Measurements from ENCODE around the gene FAM151B.
"Not testable (repeated sequence)": the region's sequence is repeated elsewhere in the genome, so short reads cannot be mapped to it uniquely, and the experiment has no call there.

Gene FAM151B, protein sequence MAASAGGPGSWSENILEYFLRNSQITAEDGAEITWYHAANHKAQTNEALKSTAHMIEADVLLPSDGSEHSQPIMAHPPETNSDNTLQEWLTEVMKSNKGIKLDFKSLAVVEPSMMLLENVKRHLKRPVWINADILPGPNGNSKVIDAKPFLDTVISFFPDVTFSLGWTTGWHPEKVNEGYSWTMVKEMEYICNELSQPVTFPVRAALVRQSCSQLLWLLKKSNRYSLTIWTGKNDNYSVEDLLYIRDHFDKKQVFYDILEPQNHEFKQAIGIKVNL

DNA sequence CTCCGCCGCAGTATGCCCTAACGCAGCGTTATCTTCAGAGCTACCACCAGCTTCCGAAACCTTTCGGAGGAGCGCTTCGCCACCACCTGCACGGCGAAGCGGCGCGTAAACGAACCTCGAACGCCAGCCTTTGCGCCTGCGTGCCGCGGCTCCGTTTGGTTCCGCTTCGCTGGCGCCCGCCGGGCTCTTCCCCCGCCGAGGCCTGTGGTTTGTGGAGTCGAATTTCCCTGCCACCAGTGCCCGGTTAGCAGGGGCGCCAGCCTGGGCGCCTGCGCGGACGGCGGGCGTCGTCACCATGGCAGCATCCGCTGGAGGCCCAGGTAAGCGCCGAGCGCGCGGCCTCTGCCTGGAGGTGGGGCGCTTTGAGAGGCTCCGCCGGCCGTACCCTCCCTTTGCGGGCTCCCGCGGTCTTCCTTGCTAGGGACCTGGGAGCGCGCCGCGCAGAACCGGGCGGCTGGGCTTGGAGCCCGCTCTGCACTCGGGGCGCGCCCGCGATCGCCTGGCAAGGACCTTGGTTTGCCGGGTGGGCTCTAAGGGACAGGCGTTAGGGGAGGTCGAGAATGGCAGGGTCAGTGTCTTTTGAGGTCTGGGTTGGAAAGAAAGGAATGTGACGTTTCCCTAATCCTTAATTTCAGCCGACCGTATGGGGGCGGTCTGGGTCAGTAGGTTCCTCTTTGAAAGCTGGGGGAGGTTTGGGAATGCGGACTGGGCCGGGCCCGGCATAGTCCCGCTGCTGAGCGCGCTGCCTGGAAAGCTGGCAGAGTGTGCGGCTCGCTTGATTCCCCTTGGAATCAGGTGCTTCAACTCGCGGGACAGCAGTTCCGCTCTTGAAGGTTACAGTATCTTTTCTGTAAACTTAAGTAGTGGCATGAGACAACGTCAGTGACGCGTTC is at the start of gene FAM151B:
FAM151B (plus strand) TSS at position 272 of the 893 bp plus-strand sequence; CDS start at position 296, 24 bp downstream.
- H3K4me1 ChIP-seq (ENCODE audit: insufficient read depth, low read length): no peaks in the 10 kb centered on the region
- no peaks in the 10 kb centered on the region for H3K36me3 ChIP-seq (ENCODE audit: insufficient read depth, low read length)
- no peaks in the 10 kb centered on the region for H3K9me3 ChIP-seq (ENCODE audit: control insufficient read depth, insufficient read depth, low read length)
- peak within 1 kb of the TSS; percentile 63 for H3K9ac ChIP-seq (ENCODE audit: low read depth, low read length)

DNA sequence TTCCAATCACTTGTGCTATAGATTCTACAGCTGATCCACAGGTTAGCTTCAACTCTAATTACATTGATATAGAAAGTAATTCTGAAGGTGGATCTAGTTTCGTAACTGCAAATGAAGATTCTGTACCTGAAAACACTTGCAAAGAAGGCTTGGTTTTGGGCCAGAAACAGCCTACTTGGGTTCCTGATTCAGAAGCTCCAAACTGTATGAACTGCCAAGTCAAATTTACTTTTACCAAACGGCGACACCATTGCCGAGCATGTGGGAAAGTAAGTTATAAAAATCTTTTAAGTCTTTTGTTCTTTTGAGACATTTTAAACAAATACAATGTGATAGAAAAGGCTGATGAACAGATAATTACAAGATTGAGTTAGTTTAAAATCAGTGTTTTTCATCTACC is 49.2 kb upstream of the FAM151B start:
- Histone ChIP-seq H3K9me3 (ENCODE audit: control insufficient read depth, insufficient read depth, low read length) (no peaks in the 10 kb centered on the region), H3K4me1 (ENCODE audit: insufficient read depth, low read length) (no peaks in the 10 kb centered on the region), H3K9ac (ENCODE audit: low read depth, low read length) (no peak overlapping the region), H3K36me3 (ENCODE audit: insufficient read depth, low read length) (no peaks in the 10 kb centered on the region)

DNA sequence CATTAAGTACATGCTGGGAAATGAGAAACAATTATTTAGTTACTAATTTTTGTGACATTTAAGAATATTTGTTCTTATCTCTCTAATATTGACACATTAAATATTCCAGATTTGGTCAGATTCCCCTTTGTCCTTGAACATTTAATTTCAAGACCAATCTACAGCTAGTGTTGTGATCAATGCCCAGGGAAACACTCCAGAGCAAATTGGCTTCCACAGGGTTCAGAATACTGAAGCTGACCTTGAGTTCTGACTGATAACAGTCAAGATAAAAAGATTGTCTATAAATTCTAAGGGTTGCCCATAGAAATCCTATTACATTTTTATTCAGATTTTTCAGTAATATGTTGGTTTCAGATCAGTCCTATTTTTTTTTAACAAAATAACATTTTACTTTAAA is 48.7 kb upstream of the FAM151B start:
- no peaks in the 10 kb centered on the region for H3K36me3 ChIP-seq (ENCODE audit: insufficient read depth, low read length)
- H3K4me1 ChIP-seq (ENCODE audit: insufficient read depth, low read length): no peaks in the 10 kb centered on the region
- H3K9me3 ChIP-seq (ENCODE audit: control insufficient read depth, insufficient read depth, low read length): no peaks in the 10 kb centered on the region
- H3K9ac ChIP-seq (ENCODE audit: low read depth, low read length): no peak overlapping the region

DNA sequence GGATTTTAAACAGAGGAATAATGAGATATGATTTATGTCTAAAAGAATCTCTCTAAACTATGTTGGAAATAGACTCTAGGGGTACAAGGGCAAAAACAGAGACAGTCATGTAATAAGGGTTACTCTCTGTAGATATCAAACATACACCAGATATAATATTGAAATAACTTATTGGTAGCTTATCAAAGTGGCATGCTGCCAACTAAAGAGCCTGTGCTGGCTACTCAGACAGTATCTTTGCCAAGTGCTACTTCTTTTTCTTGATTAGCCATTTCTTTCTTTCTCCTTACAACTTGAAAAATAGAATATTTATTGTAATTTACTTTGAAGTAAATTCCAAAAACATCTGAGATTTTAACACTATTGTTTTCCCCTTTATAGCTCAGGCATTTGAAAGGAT is 45.2 kb upstream of the FAM151B start:
- Histone ChIP-seq H3K36me3 (ENCODE audit: insufficient read depth, low read length) (no peaks in the 10 kb centered on the region), H3K9me3 (ENCODE audit: control insufficient read depth, insufficient read depth, low read length) (no peaks in the 10 kb centered on the region), H3K4me1 (ENCODE audit: insufficient read depth, low read length) (no peaks in the 10 kb centered on the region), H3K9ac (ENCODE audit: low read depth, low read length) (no peak overlapping the region)

DNA sequence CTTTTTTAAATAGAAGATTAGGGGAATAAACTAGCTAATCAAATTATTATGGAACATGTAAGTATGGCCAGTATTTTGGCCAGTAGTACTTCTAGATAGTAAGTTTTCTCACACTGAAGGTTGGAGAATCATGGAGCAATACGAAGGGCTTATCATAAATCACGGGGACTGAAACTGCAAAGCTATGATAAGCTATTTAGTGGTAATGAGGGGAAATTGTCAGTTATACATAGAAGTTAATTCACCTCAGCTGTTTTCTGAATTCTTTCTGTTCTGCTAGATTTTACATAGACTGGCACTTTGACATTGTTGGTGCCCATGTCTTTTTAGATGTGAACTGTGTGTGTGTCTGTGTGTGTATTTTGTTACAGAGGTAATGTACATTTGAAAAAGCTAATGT is 34.5 kb upstream of the FAM151B start:
- H3K4me1 ChIP-seq (ENCODE audit: insufficient read depth, low read length): no peaks in the 10 kb centered on the region
- peaks cover 3% of the 10 kb centered on the region; the same call in 1 of the 2 replicates for H3K36me3 ChIP-seq (ENCODE audit: insufficient read depth, low read length)

GRCh38 chr5:80463269-80463668 is 24.6 kb upstream of the FAM151B start:
- Histone ChIP-seq H3K9ac (ENCODE audit: low read depth, low read length) (no peak overlapping the region), H3K36me3 (ENCODE audit: insufficient read depth, low read length) (no peaks in the 10 kb centered on the region), H3K9me3 (ENCODE audit: control insufficient read depth, insufficient read depth, low read length) (peaks cover 15% of the 10 kb centered on the region)

More for the DNA sequence above, 34.5 kb upstream of the FAM151B start:
- H3K9me3 ChIP-seq (ENCODE audit: control insufficient read depth, insufficient read depth, low read length): no peaks in the 10 kb centered on the region
- no peak overlapping the region for H3K9ac ChIP-seq (ENCODE audit: low read depth, low read length)

GRCh38 chr5:80466669-80467485 is 21.0 kb upstream of the FAM151B start:
- no peaks in the 10 kb centered on the region; the same call in 1 of the 2 replicates for H3K4me1 ChIP-seq (ENCODE audit: insufficient read depth, low read length)
- no peaks in the 10 kb centered on the region for H3K36me3 ChIP-seq (ENCODE audit: insufficient read depth, low read length)
- no peak overlapping the region for H3K9ac ChIP-seq (ENCODE audit: low read depth, low read length)
- H3K9me3 ChIP-seq (ENCODE audit: control insufficient read depth, insufficient read depth, low read length): peaks cover 13% of the 10 kb centered on the region

More at GRCh38 chr5:80463269-80463668, 24.6 kb upstream of the FAM151B start:
- no peaks in the 10 kb centered on the region; the same call in 1 of the 2 replicates for H3K4me1 ChIP-seq (ENCODE audit: insufficient read depth, low read length)

- H3K9me3 ChIP-seq (ENCODE audit: control insufficient read depth, insufficient read depth, low read length): peaks cover 12% of the 10 kb centered on the region
- no peak overlapping the region for H3K9ac ChIP-seq (ENCODE audit: low read depth, low read length)
- no peaks in the 10 kb centered on the region; the same call in 1 of the 2 replicates for H3K4me1 ChIP-seq (ENCODE audit: insufficient read depth, low read length)
- H3K36me3 ChIP-seq (ENCODE audit: insufficient read depth, low read length): no peaks in the 10 kb centered on the region
Measured at GRCh38 chr5:80468131-80468530, 19.8 kb upstream of the FAM151B start.

DNA sequence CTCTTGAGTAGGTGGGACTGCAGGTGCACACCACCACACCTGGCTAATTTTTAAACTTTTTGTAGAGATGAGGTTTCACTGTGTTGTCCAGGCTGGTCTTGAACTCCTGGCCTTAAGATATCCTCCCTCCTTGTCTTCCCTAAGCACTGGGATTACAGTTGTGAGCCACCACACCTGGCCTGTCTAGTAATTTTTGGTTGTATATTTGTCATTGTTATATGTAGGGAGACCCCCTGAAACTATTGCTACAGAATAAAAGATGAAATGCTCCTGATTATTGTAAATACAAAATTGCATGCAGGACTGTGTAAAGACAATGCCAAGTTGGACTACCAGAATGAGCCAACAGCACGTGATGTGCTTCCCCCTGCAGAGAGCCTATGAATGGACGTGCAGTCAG is 17.3 kb upstream of the FAM151B start:
- not testable (repeated sequence) for H3K4me1 ChIP-seq (ENCODE audit: insufficient read depth, low read length); H3K9ac ChIP-seq (ENCODE audit: low read depth, low read length); H3K9me3 ChIP-seq (ENCODE audit: control insufficient read depth, insufficient read depth, low read length); H3K36me3 ChIP-seq (ENCODE audit: insufficient read depth, low read length)

DNA sequence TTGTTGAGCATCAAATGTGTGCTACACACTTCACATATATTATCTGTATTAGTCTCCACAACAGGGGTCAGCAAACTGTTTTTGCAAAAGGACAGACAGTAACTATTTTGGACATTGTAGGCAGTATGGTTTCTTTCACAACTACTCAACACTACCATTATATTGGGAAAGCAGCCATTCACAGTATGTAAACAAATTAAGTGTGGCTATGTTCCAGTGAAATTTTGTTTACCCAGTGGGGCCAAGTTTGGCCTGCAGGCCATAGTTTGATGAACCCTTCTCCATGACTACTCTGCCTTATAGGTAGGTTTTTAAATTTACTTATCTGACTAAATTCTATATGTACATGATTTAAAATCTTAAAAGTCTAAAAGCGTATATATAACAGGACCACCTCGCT is 13.0 kb upstream of the FAM151B start:
- H3K9ac ChIP-seq (ENCODE audit: low read depth, low read length): no peak overlapping the region
- no peaks in the 10 kb centered on the region for H3K4me1 ChIP-seq (ENCODE audit: insufficient read depth, low read length)
- H3K9me3 ChIP-seq (ENCODE audit: control insufficient read depth, insufficient read depth, low read length): no peaks in the 10 kb centered on the region
- no peaks in the 10 kb centered on the region for H3K36me3 ChIP-seq (ENCODE audit: insufficient read depth, low read length)

DNA sequence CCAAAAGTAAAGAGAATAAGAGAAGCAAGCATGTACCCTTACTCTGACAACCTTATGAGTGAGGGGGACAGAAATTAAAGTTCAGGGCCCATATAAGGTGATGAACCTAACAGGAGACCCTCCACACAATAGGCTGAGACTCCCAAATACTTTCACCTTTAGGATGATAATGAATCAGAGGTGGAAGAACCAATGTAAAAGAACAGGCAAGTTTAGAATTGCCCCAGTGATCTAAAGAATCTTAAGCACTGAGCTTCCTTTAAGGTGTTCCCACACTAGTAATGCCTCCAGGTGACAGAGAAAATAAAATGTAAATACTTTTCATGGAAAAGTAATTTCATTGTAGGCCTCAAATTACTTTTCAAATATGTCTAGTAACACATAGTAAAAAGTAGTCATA is 8.2 kb upstream of the FAM151B start:
- H3K36me3 ChIP-seq (ENCODE audit: insufficient read depth, low read length): no peaks in the 10 kb centered on the region
- no peak overlapping the region for H3K9ac ChIP-seq (ENCODE audit: low read depth, low read length)
- no peaks in the 10 kb centered on the region for H3K4me1 ChIP-seq (ENCODE audit: insufficient read depth, low read length)
- peaks cover 7% of the 10 kb centered on the region for H3K9me3 ChIP-seq (ENCODE audit: control insufficient read depth, insufficient read depth, low read length)

GRCh38 chr5:80480354-80480753 is 7.5 kb upstream of the FAM151B start:
- Histone ChIP-seq H3K4me1 (ENCODE audit: insufficient read depth, low read length) (no peaks in the 10 kb centered on the region), H3K36me3 (ENCODE audit: insufficient read depth, low read length) (no peaks in the 10 kb centered on the region), H3K9ac (ENCODE audit: low read depth, low read length) (no peak overlapping the region), H3K9me3 (ENCODE audit: control insufficient read depth, insufficient read depth, low read length) (peaks cover 7% of the 10 kb centered on the region)

DNA sequence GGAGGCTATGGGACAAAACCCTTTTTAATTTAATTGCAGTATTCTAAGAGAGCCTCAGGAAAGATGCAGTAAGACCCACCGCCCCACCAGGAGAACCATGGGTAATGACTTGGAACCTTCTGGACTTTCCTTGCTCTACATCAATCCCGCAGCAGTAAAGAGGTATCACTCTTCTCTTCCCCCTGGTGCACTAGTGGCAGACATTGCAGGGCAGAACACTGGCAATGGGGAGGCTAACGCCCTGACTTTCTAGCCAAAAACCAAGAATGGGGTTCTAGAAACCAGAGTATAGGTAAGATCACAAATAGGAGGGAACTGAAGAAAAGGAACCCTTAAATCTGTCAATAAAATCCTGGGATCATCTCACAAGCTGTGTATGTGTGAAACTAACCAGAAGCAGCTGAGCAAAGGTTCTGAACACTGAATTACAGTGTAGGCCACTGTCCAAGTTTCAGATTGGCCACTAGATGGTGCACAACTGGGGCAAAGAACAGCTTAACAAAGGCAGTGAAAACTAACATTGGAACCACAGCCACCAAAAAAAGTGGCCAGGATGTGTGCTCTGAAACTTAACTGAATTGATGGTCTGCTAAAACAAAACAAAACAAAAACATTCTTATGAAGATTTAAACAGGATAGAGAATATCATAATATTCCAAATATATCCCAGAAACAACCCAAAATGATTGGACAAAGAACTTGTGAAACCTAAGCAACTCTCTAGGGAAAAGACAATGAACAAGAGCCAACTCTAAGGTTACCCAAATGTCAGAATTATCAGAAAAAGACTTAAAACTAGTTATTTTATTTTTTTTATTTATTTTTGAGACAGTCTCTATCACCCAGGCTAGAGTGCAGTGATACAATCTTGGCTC is 6.6 kb upstream of the FAM151B start:
- Histone ChIP-seq H3K9ac (ENCODE audit: low read depth, low read length) (no peak overlapping the region), H3K9me3 (ENCODE audit: control insufficient read depth, insufficient read depth, low read length) (peaks cover 7% of the 10 kb centered on the region), H3K4me1 (ENCODE audit: insufficient read depth, low read length) (no peaks in the 10 kb centered on the region), H3K36me3 (ENCODE audit: insufficient read depth, low read length) (no peaks in the 10 kb centered on the region)
